HG02870 (cell line): ENCODE results near the gene AEBP1.
"Not testable (repeated sequence)": the region's sequence is repeated elsewhere in the genome, so short reads cannot be mapped to it uniquely, and the experiment has no call there.

Source experiments
- ATAC-seq: cut with Tn5 transposase; IDR thresholded peaks from one replicate; pipeline ENCODE4 v1.9.1; 2021; ENCODE audit warnings: mild to moderate bottlenecking, moderate library complexity; ENCODE audit not compliant: unreplicated experiment

The AEBP1 gene

DNA sequence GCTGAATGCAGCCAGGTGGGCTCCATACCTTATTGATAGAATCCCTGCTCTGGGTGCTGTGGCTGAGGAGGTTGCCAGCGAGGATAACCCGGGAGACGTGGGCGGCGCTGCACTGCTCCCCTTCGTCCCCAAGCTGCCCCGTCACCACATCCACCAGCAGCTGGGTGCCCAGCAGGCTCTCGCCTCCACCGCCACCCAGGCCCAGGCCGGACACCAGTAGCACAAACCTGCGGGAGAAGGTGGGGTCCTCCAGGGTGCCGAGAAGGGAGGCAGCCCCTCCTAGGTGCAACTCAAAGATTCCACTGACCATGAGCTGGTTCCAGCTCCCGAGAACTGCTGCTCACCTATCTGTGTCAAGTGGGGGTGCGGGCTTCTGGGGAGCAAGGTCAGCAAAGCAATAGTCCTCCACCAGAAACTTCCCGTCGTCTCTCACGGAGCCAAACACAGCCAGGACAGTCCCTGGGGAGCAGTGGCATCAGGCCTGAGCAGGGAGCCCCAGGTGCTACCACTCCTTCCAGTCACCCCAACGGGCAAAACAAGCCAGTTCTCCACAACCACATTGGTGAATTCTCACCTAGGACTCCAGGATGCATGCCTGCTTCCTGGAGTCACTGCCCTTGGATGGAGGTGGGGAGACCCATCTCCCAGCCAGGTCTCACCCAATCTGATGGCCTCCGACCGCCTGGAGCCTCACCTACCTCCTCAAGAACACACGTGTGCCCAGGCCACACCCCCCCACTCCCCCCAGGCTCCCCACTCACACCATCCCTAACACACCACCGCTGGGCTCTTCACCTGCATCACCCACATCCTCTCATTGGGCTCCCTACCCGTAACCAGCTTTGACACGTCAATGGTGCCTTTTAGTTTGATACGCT, 12.9 kb downstream of the AEBP1 start:
- no peak for ATAC-seq

DNA sequence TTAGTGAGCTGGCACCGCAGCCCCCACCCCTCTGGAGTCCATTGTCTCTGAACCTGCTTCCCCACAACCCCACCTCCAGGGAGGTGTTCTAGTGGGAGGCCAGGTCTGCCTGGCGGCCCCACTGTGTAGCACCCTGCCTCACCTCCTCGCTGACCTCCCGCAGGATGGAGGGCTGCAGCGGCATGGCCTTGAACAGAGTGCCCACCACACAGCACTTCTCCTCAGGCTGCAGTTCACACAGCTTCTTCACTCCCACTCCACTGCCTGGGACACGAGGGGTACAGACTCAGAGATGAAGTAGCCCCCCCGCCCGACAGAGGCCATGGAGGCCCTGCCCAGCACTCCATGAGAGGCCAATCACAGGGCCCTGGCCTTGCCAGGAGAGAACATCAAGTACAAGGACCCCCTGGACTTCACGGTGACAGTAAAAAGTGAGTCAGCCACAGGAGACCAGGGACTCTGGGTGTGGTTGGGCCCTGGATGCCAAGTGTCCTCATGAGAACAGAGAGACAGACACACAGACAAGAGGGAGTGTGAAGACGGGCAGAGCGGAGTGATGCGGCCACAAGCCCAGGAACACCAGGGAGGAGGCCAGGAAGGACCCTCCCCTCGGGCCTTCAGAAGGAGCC, 13.8 kb downstream of the AEBP1 start:
- ATAC-seq = no peak

DNA sequence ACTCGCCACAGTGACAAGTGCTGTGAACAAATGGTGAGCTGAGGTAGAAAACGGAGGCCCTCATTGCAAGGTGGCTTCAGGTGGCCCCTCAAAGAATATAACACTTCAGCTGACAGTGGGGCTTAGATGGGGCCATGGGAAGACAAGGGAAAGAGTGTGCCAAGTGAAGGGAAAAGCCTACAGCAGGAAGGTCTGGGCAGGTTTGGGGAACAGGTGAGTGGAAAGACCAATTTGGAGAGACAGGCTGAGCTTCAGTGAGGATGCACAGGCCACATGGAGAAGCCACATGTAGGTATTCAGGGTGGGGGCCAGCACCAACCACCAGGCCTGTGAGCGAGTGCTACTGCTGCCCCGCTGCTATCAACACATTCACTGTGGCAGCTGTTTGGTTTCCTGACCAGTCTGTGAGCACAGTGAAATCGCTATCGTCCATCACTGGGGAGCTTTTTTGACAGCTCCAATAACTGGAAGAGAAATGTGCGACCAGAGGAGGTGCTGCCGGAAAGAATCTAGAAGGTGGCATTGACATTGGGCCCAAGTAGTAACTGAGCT, 15.8 kb downstream of the AEBP1 start:
- ATAC-seq = no peak

DNA sequence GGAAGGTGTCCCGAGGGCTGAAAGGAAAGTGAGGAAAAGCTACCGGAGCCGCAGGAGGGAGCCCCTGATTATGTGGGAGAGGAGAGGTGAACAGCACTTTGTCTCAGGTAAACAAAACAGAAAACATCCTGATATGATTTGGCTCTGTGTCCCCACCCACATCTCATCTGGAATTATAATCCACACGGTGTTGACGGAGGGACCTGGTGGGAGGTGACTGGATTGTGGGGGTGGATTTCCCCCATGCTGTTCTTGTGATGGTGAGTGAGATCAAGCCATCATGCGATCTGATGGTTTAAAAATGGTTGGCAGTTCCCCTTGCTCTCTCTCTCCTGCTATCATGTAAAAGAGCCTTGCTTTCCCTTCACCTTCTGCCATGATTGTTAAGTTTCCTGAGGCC, 16.2 kb downstream of the AEBP1 start:
- ATAC-seq = no peak

DNA sequence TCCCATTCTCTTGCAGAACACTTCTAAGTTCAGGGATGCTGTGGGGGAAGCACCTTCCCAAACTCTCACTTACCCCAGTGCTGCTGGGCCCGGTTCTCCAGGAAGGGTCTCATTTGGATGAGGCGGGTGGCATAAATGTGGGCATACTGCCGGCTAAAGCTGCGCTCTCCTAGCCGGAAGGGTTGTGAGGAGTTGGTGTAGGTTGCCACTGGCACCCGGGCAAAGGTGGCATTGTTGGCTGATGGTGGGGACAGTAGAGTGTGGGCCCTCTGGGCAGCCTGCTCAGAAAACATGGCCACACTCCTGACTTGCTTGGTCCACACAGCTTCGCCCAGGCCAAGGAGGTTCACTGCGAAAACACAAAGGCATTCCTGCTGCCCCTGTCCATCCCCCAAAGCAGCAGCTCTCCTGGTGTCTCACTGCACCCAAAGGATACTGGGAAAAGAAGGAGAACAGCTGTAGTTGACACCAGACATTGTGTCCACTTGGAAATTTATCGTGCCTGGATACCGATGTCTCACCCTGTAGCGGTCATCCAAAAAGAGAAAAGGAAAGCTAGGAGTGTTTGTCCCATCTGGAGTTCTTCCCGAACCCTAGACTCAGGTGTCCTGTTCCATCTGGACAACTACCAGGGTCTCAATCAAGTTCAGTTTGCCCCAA, 17.7 kb downstream of the AEBP1 start:
- ATAC-seq = no peak

DNA sequence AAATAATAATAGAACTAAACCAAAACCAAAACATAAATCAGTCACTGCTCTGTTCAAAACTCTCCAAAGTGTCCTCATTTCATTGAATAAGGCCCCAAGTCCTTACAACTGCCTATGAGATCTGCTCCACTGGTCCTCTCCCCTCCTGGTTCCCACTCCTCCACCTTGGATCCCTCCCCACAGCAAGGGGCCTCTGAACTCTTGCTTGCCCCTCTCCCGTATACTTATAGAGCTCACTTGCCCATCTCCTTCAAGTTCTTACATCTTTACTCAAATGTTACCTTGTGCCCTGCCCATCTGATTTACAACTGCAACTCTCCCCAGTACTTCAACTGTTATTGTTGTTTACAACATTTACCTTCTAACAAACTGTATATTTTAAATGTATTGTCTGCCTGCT, 18.4 kb downstream of the AEBP1 start:
- ATAC-seq = no peak

DNA sequence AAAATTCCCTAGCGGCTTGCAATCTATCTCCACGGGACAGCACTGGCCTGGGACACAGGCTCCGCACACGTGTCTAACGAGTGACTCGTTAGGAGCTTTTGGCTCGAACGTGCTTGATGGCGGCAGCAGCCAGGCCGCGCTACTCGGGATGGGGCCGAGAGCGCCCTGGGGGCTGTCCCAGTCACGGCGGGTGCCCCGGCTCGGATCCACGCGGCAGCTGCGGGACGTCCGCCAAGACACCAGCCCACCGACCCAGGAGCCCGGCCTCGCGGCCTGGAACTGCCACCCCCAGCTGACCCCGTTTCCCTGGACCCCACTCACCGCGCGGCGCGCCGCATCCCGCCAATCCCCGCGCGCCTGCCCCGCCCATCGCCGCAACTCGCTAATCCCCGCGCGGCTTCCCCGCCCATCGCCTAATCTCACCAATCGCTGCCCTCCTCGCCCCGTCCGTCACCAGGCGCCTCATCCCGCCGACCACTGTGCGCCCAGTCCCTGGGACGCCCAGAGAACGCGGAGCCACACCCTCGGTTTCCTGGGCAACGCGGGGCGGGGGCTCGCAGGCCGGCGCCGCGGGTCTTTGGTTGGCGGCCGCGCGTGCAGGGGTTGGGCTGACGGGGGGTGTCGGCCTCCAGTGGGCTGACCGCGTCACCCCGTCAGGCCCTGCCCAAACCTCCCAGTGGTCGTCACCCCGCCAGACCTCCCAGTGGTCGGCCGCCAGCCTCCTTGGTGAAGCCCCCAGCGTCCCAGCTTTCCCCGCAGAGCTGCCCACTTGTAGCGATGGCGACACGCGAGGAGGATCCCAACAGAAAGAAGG, 19.3 kb downstream of the AEBP1 start, which contains the start of gene POLD2:
Gene POLD2 (minus strand): TSS at position 359 of the 814 bp plus-strand sequence. CDS start 1,495 bp downstream, outside the sequence.
- peak; percentile 98 for ATAC-seq

DNA sequence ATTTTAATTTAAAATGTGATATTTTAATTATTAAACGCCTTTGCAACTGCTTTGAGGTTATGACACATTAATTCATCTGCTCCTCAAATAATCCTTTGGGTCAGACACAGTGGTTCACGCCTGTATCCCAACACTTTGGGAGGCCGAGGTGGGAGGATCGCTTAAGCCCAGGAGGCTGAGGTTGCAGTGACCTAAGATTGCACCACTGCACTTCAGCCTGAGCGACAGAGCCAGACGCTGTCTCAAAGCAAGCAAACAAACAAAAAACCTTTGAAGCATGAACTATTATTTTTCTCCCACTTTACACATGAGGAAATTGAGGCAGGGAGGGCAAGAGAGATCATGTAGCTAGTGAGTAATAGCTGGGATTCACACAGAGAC, 20.7 kb downstream of the AEBP1 start:
- no peak for ATAC-seq

DNA sequence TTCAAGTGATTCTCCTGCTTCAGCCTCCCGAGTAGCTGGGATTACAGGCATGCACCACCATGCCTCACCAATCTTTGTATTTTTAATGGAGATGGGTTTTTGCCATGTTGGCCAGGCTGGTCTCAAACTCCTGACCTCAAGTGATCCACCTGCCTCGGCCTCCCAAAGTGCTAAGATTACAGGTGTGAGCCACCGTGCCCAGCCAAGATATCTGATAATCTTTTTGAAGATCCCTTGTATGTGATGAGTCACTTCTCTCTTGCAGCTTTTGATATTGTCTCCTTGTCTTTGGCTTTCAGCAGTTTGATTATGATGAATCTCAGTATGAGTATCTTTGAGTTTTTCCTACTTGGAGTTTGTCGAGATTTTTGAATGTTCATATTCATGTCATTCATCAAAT, 22.4 kb downstream of the AEBP1 start:
- ATAC-seq = not testable (repeated sequence)

DNA sequence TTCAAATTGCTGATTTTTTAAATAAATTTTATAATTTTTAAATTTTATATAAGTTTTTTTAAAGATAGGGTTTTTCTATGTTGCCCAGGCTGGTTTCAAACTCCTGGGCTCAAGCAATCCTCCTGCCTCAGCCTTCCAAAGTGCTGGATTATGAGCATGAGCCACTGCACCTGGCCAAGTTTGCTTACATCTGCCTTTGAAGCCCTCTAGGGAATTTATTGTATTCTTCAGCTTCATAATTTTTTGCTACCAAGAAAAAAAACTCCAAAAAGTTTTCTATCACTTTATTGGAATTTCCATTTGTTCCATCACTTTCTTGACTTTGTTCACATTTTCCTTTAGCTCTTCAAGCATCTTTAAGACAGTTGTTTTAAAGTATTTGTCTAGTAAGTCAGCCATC, 23.0 kb downstream of the AEBP1 start:
- no peak for ATAC-seq

DNA sequence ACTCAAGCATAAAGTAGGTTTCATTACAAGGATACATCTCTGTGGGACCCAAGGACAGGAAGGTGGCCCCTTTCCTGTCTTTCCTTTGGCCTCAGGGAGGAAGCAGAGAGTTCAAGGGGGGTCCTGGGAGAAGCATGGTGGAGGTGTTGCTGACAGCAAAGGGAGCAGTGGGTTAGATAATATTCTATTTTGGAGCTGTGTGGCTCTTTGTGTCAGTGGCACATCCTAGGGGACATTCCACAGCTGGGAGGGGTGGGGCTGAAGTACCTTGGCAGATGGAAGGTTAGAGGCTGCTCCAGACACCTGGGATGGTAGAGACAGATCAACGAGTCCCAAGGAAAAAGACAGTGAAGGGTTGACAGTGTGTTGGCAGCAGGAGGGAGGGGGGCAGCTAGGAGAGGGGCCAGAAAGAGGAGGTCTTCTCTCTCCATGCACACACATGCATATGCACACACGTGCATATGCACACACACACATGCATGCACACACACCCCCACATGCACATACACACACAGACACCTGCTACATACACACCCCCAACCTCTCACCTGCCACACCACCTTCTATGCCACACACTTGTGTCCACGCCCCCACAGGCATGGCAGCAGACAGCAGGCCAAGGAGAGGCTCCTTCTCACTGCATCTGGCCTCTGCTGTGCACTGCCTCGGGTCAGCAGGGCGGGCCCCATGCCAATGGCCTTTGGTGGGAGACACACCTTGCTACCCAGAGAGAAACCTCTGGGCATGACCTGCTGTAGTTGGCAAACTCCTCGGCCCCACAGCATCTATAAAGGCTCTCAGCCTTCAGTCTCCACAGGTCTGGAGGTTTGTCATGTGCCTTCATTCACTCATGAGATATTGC, 24.8 kb downstream of the AEBP1 start:
- ATAC-seq = no peak

DNA sequence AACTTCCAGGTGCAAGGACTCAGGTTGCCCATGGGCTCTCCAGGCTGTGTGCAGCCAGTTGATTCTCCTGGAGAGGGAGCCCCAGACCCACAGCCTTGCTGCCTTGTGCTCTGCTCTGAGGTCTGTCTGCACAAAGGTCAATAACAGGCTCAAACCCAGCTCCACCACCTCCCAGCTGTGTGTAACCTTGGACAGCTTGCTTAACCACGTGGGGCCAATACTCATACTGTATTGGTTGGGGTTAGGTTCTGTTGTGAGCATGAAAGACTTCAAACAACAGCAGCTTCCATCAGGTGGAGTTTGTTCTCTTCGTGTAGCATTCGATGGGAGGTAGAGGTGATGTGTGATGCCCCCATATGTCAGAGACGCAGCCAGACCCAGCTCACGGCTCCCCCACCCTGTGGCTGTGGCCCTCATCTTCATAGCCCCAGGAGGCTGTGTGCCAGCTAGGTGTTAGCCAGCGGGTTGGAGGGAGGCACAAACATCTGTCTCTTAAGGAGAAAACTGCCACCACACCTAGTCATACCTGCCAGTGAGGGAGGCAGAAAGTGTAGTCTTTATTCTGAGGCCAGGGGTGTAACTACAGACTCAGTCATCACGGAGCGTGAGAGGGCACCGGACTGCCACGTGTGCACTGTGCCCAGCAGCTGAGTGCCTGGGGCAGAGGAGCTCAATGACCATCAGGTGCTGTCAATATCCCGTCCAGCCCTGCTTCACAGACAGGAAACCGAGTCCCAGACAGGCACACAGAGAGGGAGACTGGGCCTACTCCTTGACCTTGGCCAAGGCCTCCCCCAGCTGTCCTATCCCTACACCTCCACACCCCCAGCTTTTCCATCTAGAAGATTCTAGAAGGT, 27.3 kb downstream of the AEBP1 start:
- ATAC-seq = no peak

DNA sequence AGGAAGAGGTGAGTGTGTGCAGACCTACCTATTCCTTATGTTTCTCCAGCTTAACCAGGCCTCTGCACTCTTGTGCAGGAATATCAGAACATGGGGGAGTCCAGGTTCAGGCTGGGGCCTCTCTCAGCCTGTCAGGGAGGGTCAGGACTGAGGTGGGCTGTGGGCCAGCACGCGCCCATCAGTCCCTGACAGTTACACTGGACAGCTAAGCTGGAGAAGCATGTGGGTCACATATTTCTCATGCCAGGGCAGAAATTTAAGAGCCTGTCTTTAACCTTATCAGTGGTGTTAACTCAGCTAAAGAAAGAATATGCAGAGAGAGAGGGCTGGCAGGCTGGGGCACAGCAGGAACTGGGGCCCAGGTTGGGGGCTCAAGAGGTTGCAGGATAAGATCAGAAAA, 27.9 kb downstream of the AEBP1 start:
- no peak for ATAC-seq

DNA sequence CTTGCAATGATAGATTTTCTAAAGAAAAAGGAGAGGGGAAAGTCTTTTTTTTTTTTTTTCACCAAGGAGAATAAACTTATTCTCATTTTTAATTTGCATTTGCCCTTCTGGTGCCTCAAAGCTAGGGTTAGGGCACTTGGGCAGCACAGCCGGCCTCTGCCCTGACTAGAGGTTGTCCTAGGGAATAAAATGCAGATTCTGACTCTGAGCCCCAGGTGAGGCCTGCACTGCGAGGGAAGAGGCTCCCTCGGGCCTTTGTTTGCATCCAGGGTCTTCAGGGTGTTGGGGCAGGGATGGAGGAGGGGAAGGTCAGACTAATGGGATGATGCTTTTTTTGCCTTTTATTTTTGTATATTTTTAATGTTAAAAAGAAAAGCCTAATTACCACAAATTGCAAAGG, 29.1 kb downstream of the AEBP1 start:
- no peak for ATAC-seq

DNA sequence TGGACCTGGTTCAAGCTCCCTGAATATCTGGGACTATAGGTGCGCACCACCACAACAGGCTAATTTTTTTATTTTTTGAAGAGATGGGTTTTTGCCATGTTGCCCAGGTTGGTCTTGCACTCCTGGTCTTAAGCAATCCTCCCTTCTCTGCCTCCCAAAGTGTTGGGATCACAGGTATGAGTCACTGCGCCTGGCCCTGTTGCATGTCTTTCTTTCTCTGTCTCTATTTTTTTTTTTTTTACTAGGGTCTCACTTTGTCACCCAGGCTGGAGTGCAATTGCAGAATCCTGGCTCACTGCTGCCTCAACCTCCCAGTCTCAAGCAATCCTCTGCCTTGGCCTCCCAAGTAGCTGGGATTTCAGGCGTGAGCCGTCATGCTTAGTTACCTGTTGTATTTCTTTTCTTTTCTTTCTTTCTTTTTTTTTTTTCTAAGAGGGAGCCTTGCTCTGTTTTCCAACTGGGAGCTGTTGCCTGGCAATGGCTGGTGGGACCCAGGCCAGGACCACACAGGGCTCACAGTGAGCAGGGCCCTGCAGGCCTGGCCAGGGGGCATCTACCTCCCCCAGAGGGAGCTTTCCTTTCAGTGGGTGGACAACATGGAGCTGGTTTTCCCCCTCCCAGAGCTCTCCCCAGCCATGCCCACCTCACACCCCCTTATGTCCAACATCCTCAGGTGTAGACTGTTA, 30.9 kb downstream of the AEBP1 start:
- no peak for ATAC-seq

DNA sequence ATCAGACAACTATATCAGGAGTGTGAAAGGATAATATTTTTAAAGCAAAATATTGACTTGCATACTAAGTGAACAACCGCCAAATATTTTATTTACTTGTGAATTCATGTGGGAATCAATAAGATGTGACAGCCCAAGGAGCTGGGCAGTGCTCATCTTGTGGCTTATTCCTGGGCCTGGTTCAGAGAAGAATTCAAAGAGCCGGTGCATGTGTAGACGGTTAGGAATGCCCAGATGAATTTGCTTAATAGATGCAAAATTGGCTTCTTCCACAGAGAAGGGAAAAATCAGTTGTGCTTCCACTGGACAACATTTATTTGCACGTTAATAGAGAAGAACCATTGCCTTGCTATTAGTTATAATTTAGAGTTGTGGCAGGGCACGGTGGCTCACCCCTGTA, 32.6 kb downstream of the AEBP1 start:
- ATAC-seq = no peak

DNA sequence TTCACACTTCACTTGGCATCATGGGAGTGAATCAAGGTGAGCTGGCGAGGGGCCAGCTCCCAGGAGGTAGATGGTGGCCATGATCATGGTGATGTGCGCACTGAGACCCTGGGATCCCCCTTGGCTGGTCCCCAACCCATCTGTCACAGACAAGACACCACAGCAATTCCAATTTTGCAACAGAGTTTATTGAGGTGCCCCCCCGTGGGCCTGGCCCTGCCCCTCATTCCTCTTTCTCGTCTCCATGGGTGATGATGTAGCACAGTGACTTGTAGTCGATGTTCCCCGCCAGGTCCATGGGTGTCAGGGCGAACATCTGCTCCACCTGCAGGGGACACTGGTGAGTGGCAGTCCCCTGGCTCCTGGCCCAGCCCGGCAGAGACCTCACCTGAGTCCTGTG, 34.6 kb downstream of the AEBP1 start:
- ATAC-seq = no peak

DNA sequence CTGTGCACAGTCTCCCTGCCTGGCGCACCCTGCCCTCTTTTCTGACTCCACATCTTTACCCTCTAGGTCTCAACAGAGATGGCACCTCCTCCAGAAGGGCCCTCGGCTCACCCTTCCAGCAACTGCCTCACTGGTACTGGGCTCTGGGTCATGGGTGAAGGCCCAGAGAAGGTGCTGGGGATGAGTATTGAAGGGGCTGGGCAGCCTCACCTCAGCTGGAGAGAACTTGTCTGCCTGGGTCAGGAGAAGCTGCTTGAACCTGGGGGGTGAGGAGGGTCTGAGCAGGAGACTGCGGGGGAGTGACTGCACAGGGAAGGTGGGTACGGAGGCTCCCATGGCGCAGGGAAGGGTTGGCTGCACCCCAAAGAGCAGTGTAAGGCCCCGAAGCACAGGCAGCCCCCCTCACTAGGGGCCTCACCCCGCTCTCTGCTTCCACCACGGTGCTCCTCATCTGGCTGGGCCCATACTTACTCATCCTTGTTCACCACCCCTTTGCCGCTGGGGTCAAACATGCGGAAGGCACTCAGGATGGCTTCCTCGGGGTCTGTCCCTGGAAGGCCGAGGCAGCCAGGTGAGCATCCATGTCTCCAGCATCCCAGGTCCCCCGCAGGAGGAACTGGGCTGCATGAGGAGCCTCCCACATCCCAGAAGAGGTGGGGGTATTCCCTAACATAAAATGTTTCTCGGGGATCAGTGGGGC, 35.3 kb downstream of the AEBP1 start:
- no peak for ATAC-seq
